Gastrocnemius medialis (tissue), 4 donors: ENCODE results near the gene IRF5. TPM values are rescaled to one million over a fixed set of nuclear protein-coding genes. Genes with fewer than 3 reads are reported as not detected.

ENCODE experiments used
- ATAC-seq, 2 donors: fragments of 150-250 bp; one replicate each; pipeline ENCODE4 v1.9.1; 2016
- DNase-seq, 2 donors: peaks; one replicate each; pipeline ENCODE4 v3.0.0-alpha.2; 2019
- H3K27ac ChIP-seq, 4 donors: fragments of 200-600 bp; sonication (generic); 1 replicate in 1 of 4; 2 replicates in 3 of 4; pipeline ENCODE4 v1.5.1; 2016 to 2018; ENCODE audit warnings: mild to moderate bottlenecking in 2 of 4, moderate library complexity in 1 of 4
- H3K27me3 ChIP-seq, 3 donors: fragments of 200-600 bp; sonication (generic) in 2 of 3; 1 replicate in 1 of 3; 2 replicates in 2 of 3; pipeline versions ENCODE4 v1.5.1 to v1.6.0; 2016 to 2019; ENCODE audit warnings: mild to moderate bottlenecking in 1 of 3, moderate library complexity in 1 of 3
- H3K36me3 ChIP-seq, 2 donors: fragments of 200-600 bp; sonication (generic) in 1 of 2; one replicate each; pipeline ENCODE4 v1.5.1; 2017 to 2018
- H3K4me1 ChIP-seq, 2 donors: fragments of 200-600 bp; sonication (generic) in 1 of 2; one replicate each; pipeline ENCODE4 v1.5.1; 2016 to 2017; ENCODE audit warnings: mild to moderate bottlenecking in 2 of 2
- H3K4me3 ChIP-seq, 4 donors: fragments of 200-600 bp; sonication (generic) in 3 of 4; 1 replicate in 1 of 4; 2 replicates in 3 of 4; pipeline ENCODE4 v1.5.1; 2016 to 2019; ENCODE audit warnings: mild to moderate bottlenecking in 2 of 4
- H3K9me3 ChIP-seq, 3 donors: fragments of 200-600 bp; sonication (generic) in 2 of 3; 1 replicate in 1 of 3; 2 replicates in 2 of 3; pipeline ENCODE4 v1.5.1; 2016 to 2019
- POLR2A ChIP-seq, 2 donors: fragments of 450-650 bp; IDR thresholded peaks; one replicate each; pipeline ENCODE4 v1.6.1; 2017; ENCODE audit warnings: antibody characterized with exemption in 2 of 2, mild to moderate bottlenecking in 2 of 2, moderate library complexity in 2 of 2
- in situ Hi-C, 4 donors: fragments of 200-750 bp; cut with MboI; loops; one replicate each; pipeline versions ENCODE4 v1.15.0 to v1.8.0; 2017; ENCODE audit warnings: low sequenced_read_pairs in 4 of 4
- intact Hi-C: fragments of 100-400 bp; cut with DNase I; formaldehyde crosslinking; loops from one replicate; pipeline ENCODE4 v1.15.1; 2023; ENCODE audit warnings: low total_unique reads
- total RNA-seq, 4 donors: library from RNA; depleted of rRNA; stranded (reverse); fragments of >200 nt; gene quantifications; one replicate each; pipeline versions ENCODE4 v1.1.0 to v1.2.3, GENCODE V29; 2016
- TF ChIP-seq, protein P1 (sequence below), 5 experiments: fragments of 450-650 bp in 3 of 5; fragments of 200-600 bp in 2 of 5; sonication (generic) in 2 of 5; IDR thresholded peaks in 4 of 5; conservative IDR thresholded peaks in 1 of 5; 1 replicate in 4 of 5; 2 replicates in 1 of 5; pipeline ENCODE4 v1.5.1; 2016 to 2019; ENCODE audit warnings: antibody characterized with exemption in 5 of 5, mild to moderate bottlenecking in 3 of 5, moderate library complexity in 3 of 5

Gene IRF5
- total RNA-seq, 4 donors from 2014 or later: 0.27 to 3.8 (median 2.8) TPM

GRCh38 chr7:128889121-128889520, 48.6 kb upstream of the IRF5 start:
- ATAC-seq (no peak), DNase-seq (no peak)
- Histone ChIP-seq H3K9me3 (no peaks in the 10 kb centered on the region), H3K4me1 (no peaks in the 10 kb centered on the region), H3K4me3 (no peak overlapping the region), H3K27me3 (peaks cover 10 to 15% (median 13%) of the 10 kb centered on the region in 3 donors), H3K27ac (no peak overlapping the region), H3K36me3 (no peaks in the 10 kb centered on the region)
- in situ Hi-C loops: loop anchor here (10.0 to 25.0 kb wide), 5 partner anchors 94 to 427 kb away; partner anchors contain the start of genes CCDC136 (in 2 of the 4), HILPDA (in 2 of the 4) and OPN1SW (in 1 of the 4)
- intact Hi-C loops: loop anchor here (10.0 kb wide), 1 partner anchor 364 kb away; no protein-coding TSS in a partner anchor
- TF ChIP-seq, protein P1, sequence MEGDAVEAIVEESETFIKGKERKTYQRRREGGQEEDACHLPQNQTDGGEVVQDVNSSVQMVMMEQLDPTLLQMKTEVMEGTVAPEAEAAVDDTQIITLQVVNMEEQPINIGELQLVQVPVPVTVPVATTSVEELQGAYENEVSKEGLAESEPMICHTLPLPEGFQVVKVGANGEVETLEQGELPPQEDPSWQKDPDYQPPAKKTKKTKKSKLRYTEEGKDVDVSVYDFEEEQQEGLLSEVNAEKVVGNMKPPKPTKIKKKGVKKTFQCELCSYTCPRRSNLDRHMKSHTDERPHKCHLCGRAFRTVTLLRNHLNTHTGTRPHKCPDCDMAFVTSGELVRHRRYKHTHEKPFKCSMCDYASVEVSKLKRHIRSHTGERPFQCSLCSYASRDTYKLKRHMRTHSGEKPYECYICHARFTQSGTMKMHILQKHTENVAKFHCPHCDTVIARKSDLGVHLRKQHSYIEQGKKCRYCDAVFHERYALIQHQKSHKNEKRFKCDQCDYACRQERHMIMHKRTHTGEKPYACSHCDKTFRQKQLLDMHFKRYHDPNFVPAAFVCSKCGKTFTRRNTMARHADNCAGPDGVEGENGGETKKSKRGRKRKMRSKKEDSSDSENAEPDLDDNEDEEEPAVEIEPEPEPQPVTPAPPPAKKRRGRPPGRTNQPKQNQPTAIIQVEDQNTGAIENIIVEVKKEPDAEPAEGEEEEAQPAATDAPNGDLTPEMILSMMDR (IDR thresholded peaks at IDR 0.05 in 4 of 5, conservative IDR thresholded peaks at IDR 0.05 in 1 of 5): no peak
- no peak for TF ChIP-seq POLR2A (IDR thresholded peaks at IDR 0.05)

DNA sequence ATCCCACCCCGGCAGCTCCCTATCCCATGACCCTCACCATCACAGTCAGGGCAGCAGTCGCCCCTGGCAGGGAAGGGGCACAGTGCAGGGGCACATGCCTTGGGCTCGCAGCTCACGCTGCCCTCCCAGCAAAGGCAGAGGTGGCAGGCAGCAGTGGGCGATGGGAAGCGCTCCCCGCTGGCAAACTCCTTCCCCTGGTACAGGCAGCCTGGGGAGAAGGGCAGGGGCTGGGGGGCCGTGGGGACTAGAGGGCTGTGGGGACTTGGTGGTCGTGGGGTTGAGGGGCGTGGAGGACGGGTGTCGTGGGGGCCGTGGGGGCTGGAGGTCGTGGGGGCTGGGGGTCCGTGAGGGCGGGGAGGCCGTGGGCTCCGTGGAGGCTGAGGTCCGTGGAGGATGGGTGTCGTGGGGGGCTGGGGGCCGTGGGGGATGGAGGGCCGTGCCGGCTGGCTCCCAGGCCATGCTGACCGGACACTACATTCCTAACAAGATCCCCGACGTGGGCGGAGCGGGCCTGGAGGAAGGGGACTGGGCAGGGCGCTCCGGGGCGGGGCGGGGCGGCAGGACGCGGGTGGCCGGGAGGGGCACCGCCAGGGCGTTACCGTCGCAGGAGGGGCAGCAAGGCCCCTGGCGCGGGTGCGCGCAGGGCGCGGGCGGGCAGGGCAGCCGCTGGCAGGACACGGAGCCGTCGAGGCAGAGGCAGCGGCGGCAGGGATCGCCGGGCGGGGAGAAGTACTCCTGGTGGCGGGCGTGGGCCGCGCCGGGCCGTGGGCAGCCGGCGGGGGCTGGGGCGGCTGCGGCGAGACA, 47.2 kb upstream of the IRF5 start:
- in situ Hi-C loops: loop anchor here (25.0 kb wide), 3 partner anchors 103 to 428 kb away; partner anchors contain the start of genes HILPDA (in 2 of the 4), CCDC136 (in 1 of the 4) and OPN1SW (in 1 of the 4)
- Histone ChIP-seq H3K27me3 (peaks cover 10 to 15% (median 13%) of the 10 kb centered on the region in 3 donors), H3K4me3 (peak overlapping the region in 1 of 4 donors; percentile 19), H3K9me3 (no peaks in the 10 kb centered on the region), H3K36me3 (no peaks in the 10 kb centered on the region), H3K27ac (no peak overlapping the region), H3K4me1 (no peaks in the 10 kb centered on the region)
- TF ChIP-seq, protein P1 (IDR thresholded peaks at IDR 0.05 in 4 of 5, conservative IDR thresholded peaks at IDR 0.05 in 1 of 5): no peak
- TF ChIP-seq POLR2A (IDR thresholded peaks at IDR 0.05): no peak
- intact Hi-C loops: no loop called here
- ATAC-seq: no peak
- DNase-seq: no peak

- H3K36me3 ChIP-seq: no peaks in the 10 kb centered on the region
- in situ Hi-C loops: loop anchor here (25.0 kb wide), 3 partner anchors 104 to 429 kb away; partner anchors contain the start of genes HILPDA (in 2 of the 4), CCDC136 (in 1 of the 4) and OPN1SW (in 1 of the 4)
- no peaks in the 10 kb centered on the region for H3K9me3 ChIP-seq
- no peaks in the 10 kb centered on the region for H3K4me1 ChIP-seq
- H3K27me3 ChIP-seq: peaks cover 10 to 15% (median 13%) of the 10 kb centered on the region in 3 donors
- DNase-seq (no peak), ATAC-seq (no peak)
- TF ChIP-seq POLR2A (IDR thresholded peaks at IDR 0.05): no peak
- TF ChIP-seq, protein P1 (IDR thresholded peaks at IDR 0.05 in 4 of 5, conservative IDR thresholded peaks at IDR 0.05 in 1 of 5): no peak
- H3K4me3 ChIP-seq: peak overlapping the region in 1 of 4 donors; percentile 19
- intact Hi-C loops: no loop called here
- H3K27ac ChIP-seq: no peak overlapping the region
These were observed 46.4 kb upstream of the IRF5 start for GRCh38 chr7:128891110-128891941.

- Histone ChIP-seq H3K4me3 (no peak overlapping the region), H3K36me3 (no peaks in the 10 kb centered on the region), H3K4me1 (no peaks in the 10 kb centered on the region), H3K9me3 (no peaks in the 10 kb centered on the region), H3K27me3 (peaks cover 10 to 15% (median 13%) of the 10 kb centered on the region in 3 donors), H3K27ac (no peak overlapping the region)
- DNase-seq: no peak
- ATAC-seq: no peak
- no peak for TF ChIP-seq POLR2A (IDR thresholded peaks at IDR 0.05)
- TF ChIP-seq, protein P1 (IDR thresholded peaks at IDR 0.05 in 4 of 5, conservative IDR thresholded peaks at IDR 0.05 in 1 of 5): no peak
- intact Hi-C loops (no loop called here), in situ Hi-C loops (loop anchor here (25.0 kb wide), 3 partner anchors 105 to 430 kb away; partner anchors contain the start of genes HILPDA (in 2 of the 4), CCDC136 (in 1 of the 4) and OPN1SW (in 1 of the 4))
These were observed 45.8 kb upstream of the IRF5 start for GRCh38 chr7:128891942-128892269.
